ENCODE data around the gene ABCG8. TPM values are rescaled to one million over a fixed set of nuclear protein-coding genes. Genes with fewer than 3 reads are reported as not detected.

The ABCG8 gene
- total and polyA plus RNA-seq, 10 of the 15 experiments (the other 5 are each of a cell fraction or from before 2014, with no cell fraction given), result not detected

GRCh38 chr2:43925431-43925830 is 86.7 kb downstream of the ABCG8 start:
- intact Hi-C loops (cut with micrococcal nuclease; ENCODE audit: unreplicated experiment), result no loop called here
- Histone ChIP-seq H2AFZ (ENCODE audit: control insufficient read depth, low read depth, low read length) (no peak overlapping the region), H3K4me3 (no peak overlapping the region), H3K9me3 (replicated peaks; ENCODE audit: control insufficient read depth, insufficient read depth, low read length) (no peaks in the 10 kb centered on the region), H3K4me1 (ENCODE audit: control insufficient read depth, insufficient read depth, low read length) (peaks cover 3% of the 10 kb centered on the region; the same call in 1 of the 2 replicates), H3K79me2 (ENCODE audit: control insufficient read depth, insufficient read depth, low read length) (no peaks in the 10 kb centered on the region; the same call in 1 of the 2 replicates), H4K20me1 (ENCODE audit: control insufficient read depth, insufficient read depth) (no peaks in the 10 kb centered on the region), H3K9ac (ENCODE audit: control insufficient read depth, insufficient read depth, low read length) (no peak overlapping the region), H3K27ac (ENCODE audit: control insufficient read depth, insufficient read depth) (no peak overlapping the region), H3K4me2 (ENCODE audit: control insufficient read depth, insufficient read depth) (no peak overlapping the region), H3K36me3 (ENCODE audit: control insufficient read depth in 2 of 2, insufficient read depth in 2 of 2, low read length in 1 of 2) (peaks cover 3 to 13% of the 10 kb centered on the region in 2 experiments), H3K27me3 (replicated peaks in 1 of 2; ENCODE audit: control insufficient read depth in 2 of 2, insufficient read depth in 2 of 2, low read length in 1 of 2) (no peaks in the 10 kb centered on the region)
- TF ChIP-seq STAT3 (IDR thresholded peaks at IDR 0.05; ENCODE audit: low read depth, low read length) (no peak), ZZZ3 (IDR thresholded peaks at IDR 0.05; ENCODE audit: control insufficient read depth, insufficient read length, low read depth) (no peak), ZNF384 (IDR thresholded peaks at IDR 0.05; ENCODE audit: borderline replicate concordance, low read depth, low read length) (no peak), FOXK2 (IDR thresholded peaks at IDR 0.05) (no peak), TAF1 (IDR thresholded peaks at IDR 0.05; ENCODE audit: borderline replicate concordance, low read depth, low read length) (no peak), ZBTB11 (CRISPR knock-in tag; IDR thresholded peaks at IDR 0.05) (no peak), PAX8 (IDR thresholded peaks at IDR 0.05) (no peak)
- SMC1A ChIA-PET (ENCODE audit: uncharacterized antibody, unreplicated experiment), result no interaction called here
- POLR2A ChIA-PET, result no interaction called here
- no TSS peak for BruUV-seq (replicated peaks)
- ATAC-seq (no peak), FAIRE-seq (no peak), DNase-seq (ENCODE audit: low read depth, low spot score) (no peak)
- 98% methylated on average over 4 of the region's 4 CpGs for WGBS (ENCODE audit: insufficient coverage, insufficient replicate concordance, low lambda C conversion rate, missing lambda C conversion rate)
- CTCF ChIA-PET, result interaction anchor here (1.7 kb wide), 1 partner anchor 9 kb away, joined by 6 read pairs; no protein-coding TSS in a partner anchor
- RAD21 ChIA-PET (ENCODE audit: unreplicated experiment), result no interaction called here
- in situ Hi-C loops (cut with MboI), result no loop called here
